ENCODE data around the gene RETREG1. TPM values are rescaled to one million over a fixed set of nuclear protein-coding genes. Genes with fewer than 3 reads are reported as not detected.

Gene RETREG1
- total and polyA plus RNA-seq, 2 experiments from 2014 or later, result 2.3 to 3.6 TPM

DNA sequence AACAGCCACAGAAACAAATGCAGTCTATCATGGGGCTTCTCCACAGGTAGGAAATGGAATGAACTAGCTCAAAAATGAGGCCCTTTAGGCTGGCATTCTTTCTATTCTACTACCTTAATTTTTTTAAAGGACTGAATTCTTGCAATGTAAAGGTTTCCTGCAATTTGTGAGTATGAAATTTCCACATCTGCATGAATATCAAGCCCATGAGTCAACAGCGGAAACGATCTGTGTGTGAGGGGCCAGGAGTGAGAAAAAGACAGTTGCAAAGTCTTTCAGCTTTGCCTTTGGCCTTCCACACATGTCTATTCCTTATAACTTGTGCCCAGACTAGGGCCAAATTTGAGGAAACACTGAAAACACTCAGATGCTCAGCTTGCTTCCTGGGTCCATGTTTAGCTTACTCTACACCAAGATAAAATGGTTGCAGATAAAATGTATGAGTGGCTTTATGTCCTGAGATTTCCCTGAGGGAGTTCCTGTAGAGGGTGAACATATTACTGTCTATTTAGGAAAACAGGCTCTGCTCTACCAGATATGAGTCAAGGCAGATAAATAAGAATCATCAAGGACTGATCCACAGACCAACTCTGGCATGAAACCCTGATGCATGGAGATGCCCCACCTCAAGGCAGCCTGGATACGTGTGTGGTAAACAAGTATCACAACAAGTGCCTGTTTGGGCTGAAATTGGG lies 46.5 kb downstream of the RETREG1 start (continued):
- TF ChIP-seq EZH2 (IDR thresholded peaks at IDR 0.05; ENCODE audit: low read depth, unreplicated experiment), result no peak
- no peak for TF ChIP-seq POLR2AphosphoS5 (IDR thresholded peaks at IDR 0.05; ENCODE audit: low read depth)
- TF ChIP-seq CREB1 (CRISPR knock-in tag; IDR thresholded peaks at IDR 0.05; ENCODE audit: low read depth), result no peak

DNA sequence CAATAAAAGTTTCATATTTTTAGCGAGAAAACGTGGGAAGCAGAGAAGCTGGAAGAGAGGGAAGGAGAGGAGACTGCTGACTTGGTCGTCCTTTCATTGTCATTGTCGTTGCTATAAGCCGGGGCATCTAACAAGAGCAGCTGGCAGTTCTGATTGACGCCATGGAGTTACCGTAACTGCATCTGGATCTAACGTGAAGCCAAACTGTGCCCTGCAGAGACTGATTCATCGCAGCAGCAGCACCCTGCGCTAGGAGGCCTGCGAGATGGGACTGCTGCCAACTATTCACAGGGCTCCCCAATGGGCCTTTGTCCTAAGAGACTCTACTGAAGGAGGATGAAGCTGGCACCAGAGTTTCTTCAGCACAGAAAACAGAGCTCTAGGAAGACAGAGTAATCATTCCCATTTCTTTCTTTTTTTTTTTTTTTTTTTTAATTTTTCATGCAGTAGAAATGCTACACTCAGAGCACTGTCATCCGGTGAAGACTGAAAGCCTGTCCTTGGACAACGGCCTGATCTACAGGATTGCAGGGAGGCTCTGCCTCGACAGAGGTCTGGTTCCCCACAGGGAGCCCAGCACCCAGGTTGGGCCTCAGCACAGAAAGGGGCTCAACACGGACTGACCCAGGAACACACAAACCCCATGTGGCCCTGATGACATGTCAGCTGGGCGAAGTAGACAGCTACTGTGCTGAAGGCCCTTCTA lies 47.8 kb downstream of the RETREG1 start:
- DNase-seq (ENCODE audit: low spot score), result no peak
- Histone ChIP-seq H3K27me3 (ENCODE audit: insufficient read depth) (no peaks in the 10 kb centered on the region), H3K4me1 (ENCODE audit: insufficient read depth) (peaks cover 8% of the 10 kb centered on the region), H3K9me2 (ENCODE audit: insufficient read depth) (peaks cover 3% of the 10 kb centered on the region; the same call in 1 of the 2 replicates), H3K27ac (ENCODE audit: low read depth) (no peak overlapping the region), H3K79me2 (replicated peaks; ENCODE audit: insufficient read depth) (no peaks in the 10 kb centered on the region), H3K36me3 (ENCODE audit: insufficient read depth) (no peaks in the 10 kb centered on the region), H3K4me3 (no peak overlapping the region), H3F3A (replicated peaks; ENCODE audit: low read depth) (peaks cover 2% of the 10 kb centered on the region; the same call in 1 of the 2 replicates), H2AFZ (no peak overlapping the region), H3K4me2 (no peak overlapping the region), H4K20me1 (replicated peaks; ENCODE audit: insufficient read depth) (no peaks in the 10 kb centered on the region)
- TF ChIP-seq, protein P1, sequence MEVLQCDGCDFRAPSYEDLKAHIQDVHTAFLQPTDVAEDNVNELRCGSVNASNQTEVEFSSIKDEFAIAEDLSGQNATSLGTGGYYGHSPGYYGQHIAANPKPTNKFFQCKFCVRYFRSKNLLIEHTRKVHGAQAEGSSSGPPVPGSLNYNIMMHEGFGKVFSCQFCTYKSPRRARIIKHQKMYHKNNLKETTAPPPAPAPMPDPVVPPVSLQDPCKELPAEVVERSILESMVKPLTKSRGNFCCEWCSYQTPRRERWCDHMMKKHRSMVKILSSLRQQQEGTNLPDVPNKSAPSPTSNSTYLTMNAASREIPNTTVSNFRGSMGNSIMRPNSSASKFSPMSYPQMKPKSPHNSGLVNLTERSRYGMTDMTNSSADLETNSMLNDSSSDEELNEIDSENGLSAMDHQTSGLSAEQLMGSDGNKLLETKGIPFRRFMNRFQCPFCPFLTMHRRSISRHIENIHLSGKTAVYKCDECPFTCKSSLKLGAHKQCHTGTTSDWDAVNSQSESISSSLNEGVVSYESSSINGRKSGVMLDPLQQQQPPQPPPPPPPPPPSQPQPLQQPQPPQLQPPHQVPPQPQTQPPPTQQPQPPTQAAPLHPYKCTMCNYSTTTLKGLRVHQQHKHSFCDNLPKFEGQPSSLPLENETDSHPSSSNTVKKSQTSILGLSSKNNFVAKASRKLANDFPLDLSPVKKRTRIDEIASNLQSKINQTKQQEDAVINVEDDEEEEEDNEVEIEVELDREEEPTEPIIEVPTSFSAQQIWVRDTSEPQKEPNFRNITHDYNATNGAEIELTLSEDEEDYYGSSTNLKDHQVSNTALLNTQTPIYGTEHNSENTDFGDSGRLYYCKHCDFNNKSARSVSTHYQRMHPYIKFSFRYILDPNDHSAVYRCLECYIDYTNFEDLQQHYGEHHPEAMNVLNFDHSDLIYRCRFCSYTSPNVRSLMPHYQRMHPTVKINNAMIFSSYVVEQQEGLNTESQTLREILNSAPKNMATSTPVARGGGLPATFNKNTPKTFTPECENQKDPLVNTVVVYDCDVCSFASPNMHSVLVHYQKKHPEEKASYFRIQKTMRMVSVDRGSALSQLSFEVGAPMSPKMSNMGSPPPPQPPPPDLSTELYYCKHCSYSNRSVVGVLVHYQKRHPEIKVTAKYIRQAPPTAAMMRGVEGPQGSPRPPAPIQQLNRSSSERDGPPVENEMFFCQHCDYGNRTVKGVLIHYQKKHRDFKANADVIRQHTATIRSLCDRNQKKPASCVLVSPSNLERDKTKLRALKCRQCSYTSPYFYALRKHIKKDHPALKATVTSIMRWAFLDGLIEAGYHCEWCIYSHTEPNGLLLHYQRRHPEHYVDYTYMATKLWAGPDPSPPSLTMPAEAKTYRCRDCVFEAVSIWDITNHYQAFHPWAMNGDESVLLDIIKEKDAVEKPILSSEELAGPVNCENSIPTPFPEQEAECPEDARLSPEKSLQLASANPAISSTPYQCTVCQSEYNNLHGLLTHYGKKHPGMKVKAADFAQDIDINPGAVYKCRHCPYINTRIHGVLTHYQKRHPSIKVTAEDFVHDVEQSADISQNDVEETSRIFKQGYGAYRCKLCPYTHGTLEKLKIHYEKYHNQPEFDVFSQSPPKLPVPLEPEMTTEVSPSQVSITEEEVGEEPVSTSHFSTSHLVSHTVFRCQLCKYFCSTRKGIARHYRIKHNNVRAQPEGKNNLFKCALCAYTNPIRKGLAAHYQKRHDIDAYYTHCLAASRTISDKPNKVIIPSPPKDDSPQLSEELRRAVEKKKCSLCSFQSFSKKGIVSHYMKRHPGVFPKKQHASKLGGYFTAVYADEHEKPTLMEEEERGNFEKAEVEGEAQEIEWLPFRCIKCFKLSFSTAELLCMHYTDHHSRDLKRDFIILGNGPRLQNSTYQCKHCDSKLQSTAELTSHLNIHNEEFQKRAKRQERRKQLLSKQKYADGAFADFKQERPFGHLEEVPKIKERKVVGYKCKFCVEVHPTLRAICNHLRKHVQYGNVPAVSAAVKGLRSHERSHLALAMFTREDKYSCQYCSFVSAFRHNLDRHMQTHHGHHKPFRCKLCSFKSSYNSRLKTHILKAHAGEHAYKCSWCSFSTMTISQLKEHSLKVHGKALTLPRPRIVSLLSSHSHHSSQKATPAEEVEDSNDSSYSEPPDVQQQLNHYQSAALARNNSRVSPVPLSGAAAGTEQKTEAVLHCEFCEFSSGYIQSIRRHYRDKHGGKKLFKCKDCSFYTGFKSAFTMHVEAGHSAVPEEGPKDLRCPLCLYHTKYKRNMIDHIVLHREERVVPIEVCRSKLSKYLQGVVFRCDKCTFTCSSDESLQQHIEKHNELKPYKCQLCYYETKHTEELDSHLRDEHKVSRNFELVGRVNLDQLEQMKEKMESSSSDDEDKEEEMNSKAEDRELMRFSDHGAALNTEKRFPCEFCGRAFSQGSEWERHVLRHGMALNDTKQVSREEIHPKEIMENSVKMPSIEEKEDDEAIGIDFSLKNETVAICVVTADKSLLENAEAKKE (CRISPR knock-in tag; IDR thresholded peaks at IDR 0.05), result no peak
- TF ChIP-seq EZH2phosphoT487 (IDR thresholded peaks at IDR 0.05; ENCODE audit: unreplicated experiment) (no peak), NANOG (IDR thresholded peaks at IDR 0.05; ENCODE audit: borderline replicate concordance) (no peak), CREB1 (CRISPR knock-in tag; IDR thresholded peaks at IDR 0.05; ENCODE audit: low read depth) (no peak)
- H3K9me3 Mint-ChIP-seq, result no peaks in the 10 kb centered on the region; the same call in 2 of the 3 replicates
- H3K36me3 Mint-ChIP-seq (ENCODE audit: low read depth), result no peaks in the 10 kb centered on the region
- ATAC-seq, result no peak
- no peak overlapping the region for H3K27ac Mint-ChIP-seq
- H3K4me1 Mint-ChIP-seq, result peaks cover 13% of the 10 kb centered on the region
- no peak overlapping the region for H3K4me3 Mint-ChIP-seq
- peaks cover 5% of the 10 kb centered on the region for H3K27me3 Mint-ChIP-seq (ENCODE audit: insufficient read depth, low read depth, poor library complexity)

Measured in GM23338 (cell line).